Thoracic aorta (tissue), 2 donors: ENCODE results near the gene CLSTN3. TPM values are rescaled to one million over a fixed set of nuclear protein-coding genes. Genes with fewer than 3 reads are reported as not detected.

Experiments used
- ATAC-seq: fragments of 150-250 bp; one replicate; pipeline ENCODE4 v1.8.0; 2017; ENCODE audit warnings: low read depth; ENCODE audit not compliant: insufficient number of reproducible peaks, low FRiP score
- DNase-seq: peaks from one replicate; pipeline ENCODE4 v3.0.0-alpha.2; 2020; ENCODE audit warnings: low spot score
- H3K27ac ChIP-seq, 2 donors: fragments of 200-600 bp; sonication (generic); 1 replicate in 1 of 2; 2 replicates in 1 of 2; pipeline ENCODE4 v1.5.1; 2016; ENCODE audit warnings: mild to moderate bottlenecking in 2 of 2, moderate library complexity in 2 of 2
- H3K27me3 ChIP-seq: fragments of 200-600 bp; sonication (generic); replicated peaks from 2 replicates; pipeline ENCODE4 v1.6.0; 2016; ENCODE audit warnings: mild to moderate bottlenecking; ENCODE audit not compliant: insufficient read depth
- H3K36me3 ChIP-seq: fragments of 200-600 bp; sonication (generic); one replicate; pipeline ENCODE4 v1.5.1; 2016
- H3K4me1 ChIP-seq, 2 donors: fragments of 200-600 bp; sonication (generic); 1 replicate in 1 of 2; 2 replicates in 1 of 2; pipeline versions ENCODE4 v1.5.1 to v1.6.0; 2016; ENCODE audit warnings: low read depth in 2 of 2, mild to moderate bottlenecking in 1 of 2; ENCODE audit not compliant: control insufficient read depth in 1 of 2
- H3K4me3 ChIP-seq: fragments of 200-600 bp; sonication (generic); 2 replicates; pipeline ENCODE4 v1.5.1; 2016; ENCODE audit warnings: mild to moderate bottlenecking
- H3K9me3 ChIP-seq: fragments of 200-600 bp; sonication (generic); 2 replicates; pipeline ENCODE4 v1.5.1; 2016
- CTCF ChIP-seq: fragments of 200-600 bp; sonication (generic); IDR thresholded peaks from one replicate; pipeline ENCODE4 v1.5.1; 2019; ENCODE audit warnings: antibody characterized with exemption
- total RNA-seq, 2 donors: library from RNA; depleted of rRNA; stranded (reverse); fragments of >200 nt; gene quantifications; one replicate each; pipeline versions ENCODE4 v1.1.0 to v1.2.3, GENCODE V29; 2016

CLSTN3 gene
- 10 to 100 TPM; 27.2 to 28.9 TPM for total RNA-seq

- peak; percentile 52 for DNase-seq
These were observed at the start of gene CLSTN3 for GRCh38 chr12:7129872-7130691. TSS of gene CLSTN3 (plus strand) at chr12:7130371. CDS start at chr12:7130649, 278 bp downstream.

DNA sequence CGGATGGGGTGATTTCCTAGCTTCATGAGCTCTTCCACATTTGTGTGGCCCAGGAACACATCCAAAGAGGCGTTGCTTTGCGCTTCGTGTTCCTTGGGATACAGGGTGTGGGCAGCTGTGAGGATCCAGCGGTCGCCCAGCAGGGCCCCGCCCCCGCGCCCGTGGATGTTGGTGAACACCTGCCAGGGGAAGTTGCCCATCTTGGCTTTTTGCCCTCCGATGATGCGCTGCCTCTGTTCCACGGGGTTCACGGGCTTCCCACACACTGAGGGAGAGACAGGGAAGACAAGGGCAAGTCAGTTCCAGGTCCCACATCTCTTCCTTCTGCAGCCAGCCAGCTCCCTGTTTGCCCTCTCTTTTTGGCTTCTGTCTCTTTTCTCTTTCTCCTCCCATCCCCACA is 49.1 kb upstream of the CLSTN3 start:
- no peak for ATAC-seq
- Histone ChIP-seq H3K4me1 (peaks cover 14 to 19% of the 10 kb centered on the region in 2 donors), H3K27me3 (no peaks in the 10 kb centered on the region), H3K36me3 (peaks cover 39% of the 10 kb centered on the region), H3K27ac (peak overlapping the region; percentile 44 to 86), H3K4me3 (no peak overlapping the region), H3K9me3 (no peaks in the 10 kb centered on the region)
- DNase-seq = no peak
- TF ChIP-seq CTCF = no peak

More at GRCh38 chr12:7129872-7130691, at the start of gene CLSTN3:
- peak within 1 kb of the TSS; percentile 20 to 76 for H3K27ac ChIP-seq
- no peaks in the 10 kb centered on the region for H3K27me3 ChIP-seq
- no peak for TF ChIP-seq CTCF
- H3K36me3 ChIP-seq = no peaks in the 10 kb centered on the region
- H3K4me1 ChIP-seq = peaks cover 12 to 14% of the 10 kb centered on the region in 2 donors
- peak within 1 kb of the TSS; percentile 95 for H3K4me3 ChIP-seq
- ATAC-seq = peak; percentile 68
- H3K9me3 ChIP-seq = no peaks in the 10 kb centered on the region

DNA sequence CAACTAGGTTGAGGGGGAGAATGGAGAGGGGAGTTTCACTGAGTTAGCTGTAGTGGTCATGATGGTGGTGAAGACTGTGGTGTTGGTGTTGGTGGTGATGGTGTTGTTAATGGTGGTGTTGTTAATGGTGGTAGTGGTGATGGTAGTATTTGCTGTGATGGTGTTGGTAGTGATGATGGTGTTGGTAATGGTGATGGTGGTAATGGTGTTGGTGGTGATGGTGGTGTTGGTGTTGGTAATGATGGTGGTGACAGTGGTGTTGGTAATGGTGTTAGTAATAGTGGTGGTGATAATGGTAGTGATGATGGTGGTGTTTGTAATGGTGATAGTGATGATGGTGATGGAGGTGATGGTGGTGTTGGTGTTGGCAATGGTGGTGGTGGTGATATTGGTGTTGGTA is 47.0 kb upstream of the CLSTN3 start:
- Histone ChIP-seq H3K4me3 (no peak overlapping the region), H3K27me3 (no peaks in the 10 kb centered on the region), H3K36me3 (peaks cover 50% of the 10 kb centered on the region), H3K27ac (no peak overlapping the region), H3K4me1 (peaks cover 14 to 19% of the 10 kb centered on the region in 2 donors), H3K9me3 (no peaks in the 10 kb centered on the region)
- ATAC-seq = peak; percentile 8
- no peak for DNase-seq
- no peak for TF ChIP-seq CTCF

DNA sequence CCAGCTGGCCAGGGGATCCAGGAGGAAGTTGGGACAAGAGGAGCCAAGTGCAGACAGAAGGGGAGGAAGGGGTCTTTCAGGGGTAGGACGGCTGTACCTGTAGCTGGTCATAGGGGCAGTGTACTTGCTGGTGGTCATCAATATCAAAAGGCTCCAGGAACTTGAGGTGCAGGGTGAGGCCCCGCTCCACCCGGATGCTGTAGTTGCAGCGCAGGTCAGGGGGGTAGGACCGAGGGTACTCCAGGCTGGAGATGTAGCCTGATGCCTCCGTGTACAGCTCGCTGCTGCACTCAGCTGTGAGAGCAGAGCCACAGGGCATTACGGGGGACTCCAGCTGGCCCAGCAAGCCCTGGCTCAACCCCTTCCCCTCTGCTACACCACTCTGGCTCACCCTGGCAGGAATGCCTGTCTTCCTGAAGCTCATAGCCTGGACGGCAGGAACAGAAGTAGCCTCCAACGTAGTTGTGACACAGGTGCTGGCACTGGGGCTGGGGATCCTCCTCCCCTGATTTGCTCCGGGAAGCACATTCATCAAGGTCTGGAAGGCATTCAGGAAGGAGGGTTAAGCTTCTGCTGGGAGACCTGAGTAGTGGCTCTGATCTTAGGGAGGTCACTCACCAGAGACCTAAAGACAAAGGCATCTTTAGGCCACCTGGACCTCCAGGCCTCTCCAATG is 40.8 kb upstream of the CLSTN3 start:
- Histone ChIP-seq H3K27me3 (no peaks in the 10 kb centered on the region), H3K36me3 (peaks cover 38% of the 10 kb centered on the region), H3K27ac (peak overlapping the region; percentile 46 to 84), H3K4me3 (peak overlapping the region; percentile 83), H3K9me3 (no peaks in the 10 kb centered on the region), H3K4me1 (peaks cover 17 to 36% of the 10 kb centered on the region in 2 donors)
- DNase-seq = no peak
- TF ChIP-seq CTCF = no peak
- ATAC-seq = no peak
